Muscle of back (tissue), 11 donors: Measurements from ENCODE around the gene MEPCE. TPM values are rescaled to one million over a fixed set of nuclear protein-coding genes. Genes with fewer than 3 reads are reported as not detected.

Source experiments
- DNase-seq, 3 donors: peaks; one replicate each; pipeline versions ENCODE4 v3.0.0 to v3.0.0-alpha.2; 2013
- polyA plus RNA-seq, 10 donors: library from polyadenylated mRNA; unstranded; fragments of 120-200 nt; gene quantifications; one replicate each; pipeline ENCODE4 v1.2.1, GENCODE V29; 2013; ENCODE audit not compliant: insufficient read length in 10 of 10

The MEPCE gene
- polyA plus RNA-seq, 10 donors: 25.2 to 38.4 (median 33.6) TPM

GRCh38 chr7:100483090-100483721, 53.6 kb downstream of the MEPCE start:
- peak in 2 of 3 donors; percentile 76 to 86 for DNase-seq

Other genes with a start within 250 kb of the MEPCE start
- gene PVRIG, start 209.9 kb upstream of the MEPCE start, polyA plus RNA-seq: 10 to 100 TPM in 1 of 10 donors, 1 to 10 TPM in 9; 2.6 to 11.6 (median 4.7) TPM
- gene SPDYE3, start 122.1 kb upstream of the MEPCE start, polyA plus RNA-seq: 1 to 10 TPM; 4.4 to 7.2 (median 5.6) TPM
- 10 to 100 TPM; 11.6 to 30.5 (median 14.5) TPM for gene PILRB, start 71.7 kb upstream of the MEPCE start, polyA plus RNA-seq
- gene PILRA, start 56.3 kb upstream of the MEPCE start, polyA plus RNA-seq: 1 to 10 TPM; 1.8 to 6.2 (median 2.7) TPM
- 1 to 10 TPM; 4.0 to 7.6 (median 5.4) TPM for gene ZCWPW1, start 1.1 kb upstream of the MEPCE start, polyA plus RNA-seq
- gene PPP1R35, start 6.7 kb downstream of the MEPCE start, polyA plus RNA-seq: 10 to 100 TPM in 8 of 10 donors, 1 to 10 TPM in 2; 7.7 to 18.0 (median 12.0) TPM
- gene SPACDR, start 34.4 kb downstream of the MEPCE start, polyA plus RNA-seq: 1 to 10 TPM in 8 of 10 donors, under 1 TPM in 2; 0.86 to 3.5 (median 1.4) TPM
- gene TSC22D4, start 49.4 kb downstream of the MEPCE start, polyA plus RNA-seq: 10 to 100 TPM; 30.3 to 46.3 (median 40.1) TPM
- 1 to 10 TPM; 1.1 to 3.4 (median 1.7) TPM for gene NYAP1, start 54.1 kb downstream of the MEPCE start, polyA plus RNA-seq
- 10 to 100 TPM in 5 of 10 donors, 1 to 10 TPM in 5; 8.6 to 12.5 (median 9.8) TPM for gene AGFG2, start 109.4 kb downstream of the MEPCE start, polyA plus RNA-seq
- 1 to 10 TPM; 1.5 to 5.3 (median 2.6) TPM for gene SAP25, start 144.1 kb downstream of the MEPCE start, polyA plus RNA-seq
- gene LRCH4, start 156.3 kb downstream of the MEPCE start, polyA plus RNA-seq: 10 to 100 TPM; 16.7 to 30.5 (median 22.7) TPM
- gene FBXO24, start 156.5 kb downstream of the MEPCE start, polyA plus RNA-seq: 1 to 10 TPM in 4 of 10 donors, under 1 TPM in 6; 0.74 to 2.0 (median 0.94) TPM
- 100 to 1,000 TPM; 202 to 371 (median 254) TPM for gene PCOLCE, start 172.5 kb downstream of the MEPCE start, polyA plus RNA-seq
- gene MOSPD3, start 182.7 kb downstream of the MEPCE start, polyA plus RNA-seq: 10 to 100 TPM; 11.8 to 20.0 (median 15.8) TPM
- gene TFR2, start 211.7 kb downstream of the MEPCE start, polyA plus RNA-seq: 1 to 10 TPM in 4 of 10 donors, under 1 TPM in 6; 0.46 to 1.4 (median 0.98) TPM
- gene ACTL6B, start 226.6 kb downstream of the MEPCE start, polyA plus RNA-seq: under 1 TPM in 1 of 10 donors, not detected in 9; 0.14 TPM
- gene GNB2, start 243.9 kb downstream of the MEPCE start, polyA plus RNA-seq: 100 to 1,000 TPM; 110 to 181 (median 147) TPM